Kidney (tissue), 14 donors: ENCODE measurements around the gene SH3PXD2A. TPM values are rescaled to one million over a fixed set of nuclear protein-coding genes. Genes with fewer than 3 reads are reported as not detected.
A peak's percentile ranks its signal among the peaks of the same experiment; 100 is the strongest.
"Not testable (repeated sequence)": the region's sequence is repeated elsewhere in the genome, so short reads cannot be mapped to it uniquely, and the experiment has no call there.

Experiments
- DNase-seq, 5 donors: peaks; one replicate each; pipeline ENCODE4 v3.0.0-alpha.2; 2013 to 2020
- FAIRE-seq: peaks from 2 replicates; lab custom pipeline; 2012; peaks lifted over from hg19 to GRCh38; lab: Jason Lieb, UNC
- H3K27ac ChIP-seq, 2 donors: one replicate each; pipeline ENCODE4 v1.7.0; 2013; ENCODE audit warnings: low read depth in 2 of 2, low read length in 2 of 2, inconsistent platforms in 1 of 2
- H3K27me3 ChIP-seq: one replicate; pipeline ENCODE4 v1.7.1; 2013; ENCODE audit warnings: low read length, inconsistent platforms; ENCODE audit not compliant: control insufficient read depth, insufficient read depth
- H3K36me3 ChIP-seq, 3 donors: one replicate each; pipeline versions ENCODE4 v1.7.0 to v1.7.1; 2013; ENCODE audit warnings: low read length in 3 of 3, control low read depth in 1 of 3, inconsistent platforms in 1 of 3; ENCODE audit not compliant: insufficient read depth in 3 of 3, control insufficient read depth in 2 of 3
- H3K4me1 ChIP-seq, 3 donors: one replicate each; pipeline versions ENCODE4 v1.7.0 to v1.7.1; 2013; ENCODE audit warnings: low read length in 3 of 3, inconsistent platforms in 1 of 3, low read depth in 1 of 3; ENCODE audit not compliant: control insufficient read depth in 2 of 3, insufficient read depth in 2 of 3
- H3K4me3 ChIP-seq, 3 donors: one replicate each; pipeline versions ENCODE4 v1.7.0 to v1.8.1; 2013; ENCODE audit warnings: low read length in 3 of 3, control low read depth in 1 of 3, inconsistent platforms in 1 of 3
- H3K9ac ChIP-seq, 3 donors: one replicate each; pipeline versions ENCODE4 v1.7.0 to v1.7.1; 2013; ENCODE audit warnings: low read length in 3 of 3, control low read depth in 1 of 3, inconsistent platforms in 1 of 3
- H3K9me3 ChIP-seq, 3 donors: one replicate each; pipeline versions ENCODE4 v1.7.0 to v1.7.1; 2013; ENCODE audit warnings: low read length in 3 of 3, control low read depth in 1 of 3, inconsistent platforms in 1 of 3; ENCODE audit not compliant: control insufficient read depth in 2 of 3, insufficient read depth in 1 of 3
- intact Hi-C: fragments of 100-400 bp; cut with DNase I; formaldehyde crosslinking; loops from one replicate; pipeline ENCODE4 v1.11.1; 2022
- polyA plus RNA-seq: library from polyadenylated mRNA; stranded (reverse); fragments of 350-450 nt; fragmentation: Illumina TruSeq; extraction: RNeasy Lipid Tissue Mini Kit (QIAGEN cat#74804); gene quantifications from one replicate; pipeline ENCODE4 v1.2.3, GENCODE V29; 2014; ENCODE audit warnings: low read depth, low replicate concordance; ENCODE audit not compliant: insufficient read depth
- total RNA-seq: library from RNA; stranded (reverse); fragmentation: NEBNext Ultra II Directional; extraction: Animal tissue kit (Norgen Biotek cat#: 25700); gene quantifications from one replicate; pipeline ENCODE4 v1.2.1, GENCODE V29; 2021
- TF ChIP-seq, protein P1 (sequence below): IDR thresholded peaks from 3 replicates; pipeline ENCODE4 v1.5.1; 2012; ENCODE audit warnings: mild to moderate bottlenecking, moderate library complexity, borderline replicate concordance; ENCODE audit not compliant: insufficient read depth; ENCODE audit errors: extremely low read depth
- donor health status: control.
- donor health status: control.
- donor health status: control.
- donor health status: control.
- donor health status: control.
- donor health status: DM: yes; HTN: yes; CAD: no.
- donor health status: Normal renal cell carcinoma (clear cell type).

Gene SH3PXD2A
- total and polyA plus RNA-seq, 2 donors from 2014 or later = 2.4 to 20.1 TPM

DNA sequence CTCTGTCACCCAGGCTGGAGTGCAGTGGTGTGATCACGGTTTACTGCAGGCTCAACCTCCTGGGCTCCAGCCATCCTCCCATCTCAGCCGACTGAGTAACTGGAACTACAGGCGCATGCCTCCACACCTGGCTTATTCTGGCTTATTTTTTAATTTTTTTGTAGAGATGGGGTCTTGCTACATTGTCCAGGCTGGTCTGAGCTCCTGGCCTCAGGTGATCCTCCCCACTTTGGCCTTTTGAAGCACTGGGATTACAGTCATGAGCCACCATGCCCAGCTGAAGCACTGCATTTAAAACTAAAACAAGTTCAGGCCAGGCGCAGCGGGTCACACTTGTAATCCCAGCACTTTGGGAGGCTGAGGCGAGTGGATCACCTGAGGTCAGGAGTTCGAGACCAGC is 8.0 kb downstream of the SH3PXD2A start:
- Histone ChIP-seq H3K4me1 (peaks cover 0 to 10% (median 7%) of the 10 kb centered on the region in 3 donors), H3K36me3 (no peaks in the 10 kb centered on the region), H3K9me3 (no peaks in the 10 kb centered on the region), H3K27ac (no peak overlapping the region), H3K4me3 (no peak overlapping the region), H3K27me3 (no peaks in the 10 kb centered on the region), H3K9ac (no peak overlapping the region)
- FAIRE-seq (no peak), DNase-seq (no peak)
- intact Hi-C loops = no loop called here
- TF ChIP-seq, protein P1, sequence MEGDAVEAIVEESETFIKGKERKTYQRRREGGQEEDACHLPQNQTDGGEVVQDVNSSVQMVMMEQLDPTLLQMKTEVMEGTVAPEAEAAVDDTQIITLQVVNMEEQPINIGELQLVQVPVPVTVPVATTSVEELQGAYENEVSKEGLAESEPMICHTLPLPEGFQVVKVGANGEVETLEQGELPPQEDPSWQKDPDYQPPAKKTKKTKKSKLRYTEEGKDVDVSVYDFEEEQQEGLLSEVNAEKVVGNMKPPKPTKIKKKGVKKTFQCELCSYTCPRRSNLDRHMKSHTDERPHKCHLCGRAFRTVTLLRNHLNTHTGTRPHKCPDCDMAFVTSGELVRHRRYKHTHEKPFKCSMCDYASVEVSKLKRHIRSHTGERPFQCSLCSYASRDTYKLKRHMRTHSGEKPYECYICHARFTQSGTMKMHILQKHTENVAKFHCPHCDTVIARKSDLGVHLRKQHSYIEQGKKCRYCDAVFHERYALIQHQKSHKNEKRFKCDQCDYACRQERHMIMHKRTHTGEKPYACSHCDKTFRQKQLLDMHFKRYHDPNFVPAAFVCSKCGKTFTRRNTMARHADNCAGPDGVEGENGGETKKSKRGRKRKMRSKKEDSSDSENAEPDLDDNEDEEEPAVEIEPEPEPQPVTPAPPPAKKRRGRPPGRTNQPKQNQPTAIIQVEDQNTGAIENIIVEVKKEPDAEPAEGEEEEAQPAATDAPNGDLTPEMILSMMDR = no peak

DNA sequence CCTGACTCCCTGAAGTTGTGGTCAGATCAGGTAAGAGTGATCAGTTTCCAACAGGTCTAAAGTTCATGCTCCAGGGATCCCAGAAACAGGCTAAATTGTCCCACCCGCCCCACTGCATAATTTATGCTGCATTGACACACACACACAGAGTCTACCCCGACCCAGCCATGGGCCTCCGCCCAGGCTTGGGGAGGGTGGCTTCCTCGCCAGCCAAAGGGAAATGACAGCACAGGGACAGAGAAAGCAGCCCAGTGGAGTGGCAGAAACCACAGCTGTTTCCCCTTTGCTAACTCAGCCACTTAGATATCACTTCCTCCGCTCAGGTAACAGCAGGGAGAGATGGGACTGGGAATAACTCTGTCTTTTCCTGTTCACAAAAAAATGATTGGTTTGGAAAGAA is 9.4 kb downstream of the SH3PXD2A start:
- intact Hi-C loops = no loop called here
- Histone ChIP-seq H3K4me3 (no peak overlapping the region), H3K4me1 (peaks cover 0 to 10% (median 7%) of the 10 kb centered on the region in 3 donors), H3K27ac (no peak overlapping the region), H3K9me3 (no peaks in the 10 kb centered on the region), H3K9ac (no peak overlapping the region), H3K27me3 (no peaks in the 10 kb centered on the region), H3K36me3 (no peaks in the 10 kb centered on the region)
- DNase-seq (peak in 3 of 5 donors; percentile 51 to 75 (median 61)), FAIRE-seq (no peak)
- TF ChIP-seq, protein P1 = no peak

GRCh38 chr10:103845346-103845745 is 10.0 kb downstream of the SH3PXD2A start:
- DNase-seq, H3K9ac ChIP-seq, H3K4me3 ChIP-seq, H3K27me3 ChIP-seq, intact Hi-C loops, H3K9me3 ChIP-seq, H3K27ac ChIP-seq, H3K36me3 ChIP-seq, FAIRE-seq, H3K4me1 ChIP-seq: not testable (repeated sequence)

GRCh38 chr10:103843854-103844570 is 11.4 kb downstream of the SH3PXD2A start:
- H3K27ac ChIP-seq = no peak overlapping the region
- H3K9me3 ChIP-seq = no peaks in the 10 kb centered on the region
- no peak for FAIRE-seq
- TF ChIP-seq, protein P1 = no peak
- H3K36me3 ChIP-seq = no peaks in the 10 kb centered on the region
- no peak overlapping the region for H3K9ac ChIP-seq
- H3K4me1 ChIP-seq = peaks cover 0 to 10% (median 7%) of the 10 kb centered on the region in 3 donors
- intact Hi-C loops = no loop called here
- no peak for DNase-seq
- no peak overlapping the region for H3K4me3 ChIP-seq
- no peaks in the 10 kb centered on the region for H3K27me3 ChIP-seq
